Bronchial epithelial cell (primary cell): Measurements from ENCODE around the gene RBM20. TPM values are rescaled to one million over a fixed set of nuclear protein-coding genes. Genes with fewer than 3 reads are reported as not detected.

ENCODE experiments used
- DNase-seq: peaks from one replicate; pipeline ENCODE4 v3.0.0-alpha.2; 2010; ENCODE audit warnings: low read depth
- FAIRE-seq: peaks from 2 replicates; lab custom pipeline; 2011; peaks lifted over from hg19 to GRCh38; lab: Jason Lieb, UNC
- H3K27me3 ChIP-seq: 2 replicates; pipeline ENCODE4 v1.5.1; 2011; ENCODE audit warnings: low read length; ENCODE audit not compliant: control insufficient read depth, insufficient read depth
- H3K36me3 ChIP-seq: 2 replicates; pipeline ENCODE4 v1.5.1; 2011; ENCODE audit warnings: low read length; ENCODE audit not compliant: control insufficient read depth, insufficient read depth
- H3K4me3 ChIP-seq: 2 replicates; pipeline ENCODE4 v1.5.1; 2011; ENCODE audit warnings: mild to moderate bottlenecking, low read depth, low read length, control low read depth
- CTCF ChIP-seq: IDR thresholded peaks from 2 replicates; pipeline ENCODE4 v1.5.1; 2011; ENCODE audit warnings: mild to moderate bottlenecking, moderate library complexity, low read length, control low read depth, inconsistent platforms; ENCODE audit not compliant: insufficient read depth, severe bottlenecking
- total RNA-seq: library from RNA; depleted of rRNA; stranded (reverse); fragments of >200 nt; gene quantifications from 2 replicates; pipeline ENCODE4 v1.2.1, GENCODE V29; 2014

RBM20 gene
- 1.8 TPM in 1 of 2 replicates, not detected in the other for total RNA-seq

DNA sequence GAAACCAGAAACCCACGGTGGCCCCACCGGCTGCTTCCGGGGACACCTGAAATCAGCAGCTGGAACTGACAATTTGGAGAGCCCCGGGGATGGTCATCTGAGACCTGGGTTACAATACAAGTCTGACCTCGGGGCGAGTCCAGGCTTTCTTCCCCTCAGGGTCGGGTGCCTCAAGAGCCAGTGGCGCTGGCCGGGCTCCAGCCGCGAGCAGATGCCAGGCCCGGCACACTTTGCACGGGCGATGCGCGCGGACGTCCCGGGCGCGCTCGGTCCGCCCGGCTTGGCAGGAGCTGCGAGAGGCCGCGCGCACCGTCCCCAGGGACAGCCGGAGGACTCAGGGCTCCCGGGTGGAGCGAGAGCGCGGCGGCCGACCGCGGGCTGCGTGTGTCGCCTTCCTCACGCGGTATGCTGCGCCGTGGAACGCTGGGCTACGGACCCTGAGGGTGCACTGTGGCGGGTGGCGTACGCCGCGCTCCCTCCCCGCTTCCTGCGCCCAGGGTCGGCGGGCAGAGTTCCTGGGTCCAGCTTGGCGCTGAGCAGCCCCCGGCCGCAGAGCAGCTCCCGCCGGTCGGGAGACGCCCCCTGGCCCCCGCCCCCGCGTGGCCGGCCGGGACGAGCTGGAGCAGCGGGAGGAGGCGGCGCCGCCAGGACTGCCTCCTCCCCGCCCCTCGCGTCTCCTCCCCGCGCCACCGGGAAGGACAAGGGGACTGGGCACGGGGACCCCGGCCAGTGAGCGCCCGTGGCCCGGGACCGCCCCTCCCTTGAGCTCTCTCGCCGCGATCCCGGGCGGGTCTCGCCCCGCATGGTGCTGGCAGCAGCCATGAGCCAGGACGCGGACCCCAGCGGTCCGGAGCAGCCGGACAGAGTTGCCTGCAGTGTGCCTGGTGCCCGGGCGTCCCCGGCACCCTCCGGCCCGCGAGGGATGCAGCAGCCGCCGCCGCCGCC lies at the start of gene RBM20:
Gene RBM20 (plus strand): TSS at position 684 of the 945 bp plus-strand sequence. CDS start 119 bp downstream, at position 803.
- FAIRE-seq (no peak), DNase-seq (no peak)
- Histone ChIP-seq H3K4me3 (peak within 1 kb of the TSS; percentile 30), H3K27me3 (peaks cover 32% of the 10 kb centered on the region), H3K36me3 (no peaks in the 10 kb centered on the region)
- no peak for TF ChIP-seq CTCF

DNA sequence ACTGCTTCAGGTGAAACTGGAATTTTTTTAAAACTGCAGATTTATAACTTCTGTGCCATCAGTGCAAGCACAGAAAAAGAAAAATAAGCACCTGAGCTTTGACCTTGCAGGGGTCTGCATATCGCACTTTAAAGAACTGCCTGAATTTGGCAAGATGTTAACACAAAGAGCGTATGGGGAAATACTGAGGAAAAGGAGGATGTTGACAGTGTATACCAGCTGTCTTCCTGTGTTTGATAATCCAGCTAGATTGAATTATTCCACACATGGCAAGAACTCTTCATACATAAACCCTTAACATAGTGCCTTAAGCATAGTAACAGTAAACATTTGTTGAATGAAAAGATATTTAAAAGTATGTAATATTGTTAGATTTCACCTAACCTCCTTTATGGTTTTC lies 46.7 kb upstream of the RBM20 start:
- Histone ChIP-seq H3K27me3 (no peaks in the 10 kb centered on the region), H3K4me3 (no peak overlapping the region), H3K36me3 (peaks cover 2% of the 10 kb centered on the region)
- no peak for FAIRE-seq
- no peak for TF ChIP-seq CTCF
- no peak for DNase-seq

DNA sequence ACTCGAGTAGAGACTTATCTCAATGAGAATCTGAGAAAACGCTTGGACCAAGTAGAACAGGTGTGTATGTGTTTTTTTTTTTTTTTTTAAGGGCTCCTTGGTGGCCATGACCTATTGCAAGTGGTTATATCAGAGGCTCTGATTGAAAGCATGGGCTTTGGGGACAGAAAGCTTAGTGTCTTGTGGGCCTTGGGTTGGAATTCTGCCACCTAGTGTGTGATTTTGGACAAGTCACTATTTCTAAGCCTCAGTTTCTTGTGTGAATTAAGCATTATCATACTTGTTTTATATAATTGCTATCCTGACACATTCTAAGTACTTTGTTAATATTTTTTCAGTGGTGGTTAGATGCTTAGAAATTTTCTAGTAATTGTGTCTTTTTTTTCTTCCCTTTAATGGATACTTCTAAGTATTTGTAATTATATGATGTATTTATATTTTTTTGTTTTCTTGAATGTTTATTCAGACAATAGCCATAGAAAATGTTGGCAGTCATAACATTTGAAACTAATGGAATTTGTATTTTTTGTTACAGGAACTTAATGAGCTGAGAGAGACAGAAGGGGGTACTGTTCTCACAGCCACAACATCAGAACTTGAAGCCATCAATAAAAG lies 43.5 kb upstream of the RBM20 start:
- Histone ChIP-seq H3K27me3 (no peaks in the 10 kb centered on the region), H3K36me3 (peaks cover 1% of the 10 kb centered on the region), H3K4me3 (no peak overlapping the region)
- peak; percentile 53 for TF ChIP-seq CTCF
- DNase-seq: peak; percentile 76
- FAIRE-seq: no peak

- no peaks in the 10 kb centered on the region for H3K36me3 ChIP-seq
These were observed 42.6 kb upstream of the RBM20 start for GRCh38 chr10:110601581-110601980.

GRCh38 chr10:110608087-110608486 lies 36.0 kb upstream of the RBM20 start:
- no peak overlapping the region for H3K4me3 ChIP-seq
- DNase-seq (no peak), FAIRE-seq (no peak)
- H3K27me3 ChIP-seq: peaks cover 14% of the 10 kb centered on the region
- no peaks in the 10 kb centered on the region for H3K36me3 ChIP-seq
- no peak for TF ChIP-seq CTCF

More at GRCh38 chr10:110601581-110601980, 42.6 kb upstream of the RBM20 start:
- TF ChIP-seq CTCF: no peak
- no peak overlapping the region for H3K4me3 ChIP-seq
- FAIRE-seq (no peak), DNase-seq (no peak)
- H3K27me3 ChIP-seq: no peaks in the 10 kb centered on the region
